ENCODE results near the gene ADCY2.

The ADCY2 gene

GRCh38 chr5:7705261-7705660, 309.3 kb downstream of the ADCY2 start:
- DNase-seq (ENCODE audit: low read depth in 1 of 2, low spot score in 1 of 2): no peak
- Histone ChIP-seq H3K4me3 (replicated peaks; ENCODE audit: insufficient read depth, low read length) (no peak overlapping the region), H3K27me3 (ENCODE audit: insufficient read depth, poor library complexity, severe bottlenecking) (peaks cover 3% of the 10 kb centered on the region), H3K27ac (replicated peaks) (no peak overlapping the region)
- TF ChIP-seq, protein P1, sequence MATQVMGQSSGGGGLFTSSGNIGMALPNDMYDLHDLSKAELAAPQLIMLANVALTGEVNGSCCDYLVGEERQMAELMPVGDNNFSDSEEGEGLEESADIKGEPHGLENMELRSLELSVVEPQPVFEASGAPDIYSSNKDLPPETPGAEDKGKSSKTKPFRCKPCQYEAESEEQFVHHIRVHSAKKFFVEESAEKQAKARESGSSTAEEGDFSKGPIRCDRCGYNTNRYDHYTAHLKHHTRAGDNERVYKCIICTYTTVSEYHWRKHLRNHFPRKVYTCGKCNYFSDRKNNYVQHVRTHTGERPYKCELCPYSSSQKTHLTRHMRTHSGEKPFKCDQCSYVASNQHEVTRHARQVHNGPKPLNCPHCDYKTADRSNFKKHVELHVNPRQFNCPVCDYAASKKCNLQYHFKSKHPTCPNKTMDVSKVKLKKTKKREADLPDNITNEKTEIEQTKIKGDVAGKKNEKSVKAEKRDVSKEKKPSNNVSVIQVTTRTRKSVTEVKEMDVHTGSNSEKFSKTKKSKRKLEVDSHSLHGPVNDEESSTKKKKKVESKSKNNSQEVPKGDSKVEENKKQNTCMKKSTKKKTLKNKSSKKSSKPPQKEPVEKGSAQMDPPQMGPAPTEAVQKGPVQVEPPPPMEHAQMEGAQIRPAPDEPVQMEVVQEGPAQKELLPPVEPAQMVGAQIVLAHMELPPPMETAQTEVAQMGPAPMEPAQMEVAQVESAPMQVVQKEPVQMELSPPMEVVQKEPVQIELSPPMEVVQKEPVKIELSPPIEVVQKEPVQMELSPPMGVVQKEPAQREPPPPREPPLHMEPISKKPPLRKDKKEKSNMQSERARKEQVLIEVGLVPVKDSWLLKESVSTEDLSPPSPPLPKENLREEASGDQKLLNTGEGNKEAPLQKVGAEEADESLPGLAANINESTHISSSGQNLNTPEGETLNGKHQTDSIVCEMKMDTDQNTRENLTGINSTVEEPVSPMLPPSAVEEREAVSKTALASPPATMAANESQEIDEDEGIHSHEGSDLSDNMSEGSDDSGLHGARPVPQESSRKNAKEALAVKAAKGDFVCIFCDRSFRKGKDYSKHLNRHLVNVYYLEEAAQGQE (IDR thresholded peaks at IDR 0.05; ENCODE audit: insufficient replicate concordance, low read depth): no peak
- TF ChIP-seq, protein P2, sequence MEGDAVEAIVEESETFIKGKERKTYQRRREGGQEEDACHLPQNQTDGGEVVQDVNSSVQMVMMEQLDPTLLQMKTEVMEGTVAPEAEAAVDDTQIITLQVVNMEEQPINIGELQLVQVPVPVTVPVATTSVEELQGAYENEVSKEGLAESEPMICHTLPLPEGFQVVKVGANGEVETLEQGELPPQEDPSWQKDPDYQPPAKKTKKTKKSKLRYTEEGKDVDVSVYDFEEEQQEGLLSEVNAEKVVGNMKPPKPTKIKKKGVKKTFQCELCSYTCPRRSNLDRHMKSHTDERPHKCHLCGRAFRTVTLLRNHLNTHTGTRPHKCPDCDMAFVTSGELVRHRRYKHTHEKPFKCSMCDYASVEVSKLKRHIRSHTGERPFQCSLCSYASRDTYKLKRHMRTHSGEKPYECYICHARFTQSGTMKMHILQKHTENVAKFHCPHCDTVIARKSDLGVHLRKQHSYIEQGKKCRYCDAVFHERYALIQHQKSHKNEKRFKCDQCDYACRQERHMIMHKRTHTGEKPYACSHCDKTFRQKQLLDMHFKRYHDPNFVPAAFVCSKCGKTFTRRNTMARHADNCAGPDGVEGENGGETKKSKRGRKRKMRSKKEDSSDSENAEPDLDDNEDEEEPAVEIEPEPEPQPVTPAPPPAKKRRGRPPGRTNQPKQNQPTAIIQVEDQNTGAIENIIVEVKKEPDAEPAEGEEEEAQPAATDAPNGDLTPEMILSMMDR (IDR thresholded peaks at IDR 0.05; ENCODE audit: insufficient read depth, low read length): no peak
- TF ChIP-seq GABPA (IDR thresholded peaks at IDR 0.05; ENCODE audit: low read depth): no peak
- no peak for TF ChIP-seq POLR2AphosphoS5 (IDR thresholded peaks at IDR 0.05; ENCODE audit: low read depth)
- TF ChIP-seq SPI1 (IDR thresholded peaks at IDR 0.05; ENCODE audit: borderline replicate concordance, low read depth): no peak

- DNase-seq (ENCODE audit: low read depth in 1 of 2, low spot score in 1 of 2): no peak
- no peak overlapping the region for H3K4me3 ChIP-seq (replicated peaks; ENCODE audit: insufficient read depth, low read length)
- TF ChIP-seq POLR2AphosphoS5 (IDR thresholded peaks at IDR 0.05; ENCODE audit: low read depth) (no peak), SPI1 (IDR thresholded peaks at IDR 0.05; ENCODE audit: borderline replicate concordance, low read depth) (no peak), GABPA (IDR thresholded peaks at IDR 0.05; ENCODE audit: low read depth) (no peak)
- TF ChIP-seq, protein P1 (IDR thresholded peaks at IDR 0.05; ENCODE audit: insufficient replicate concordance, low read depth): no peak
- TF ChIP-seq, protein P2 (IDR thresholded peaks at IDR 0.05; ENCODE audit: insufficient read depth, low read length): no peak
- no peak overlapping the region for H3K27ac ChIP-seq (replicated peaks)
- H3K27me3 ChIP-seq (ENCODE audit: insufficient read depth, poor library complexity, severe bottlenecking): peaks cover 3% of the 10 kb centered on the region
These were observed 309.8 kb downstream of the ADCY2 start for GRCh38 chr5:7705736-7706135.

GRCh38 chr5:7706256-7706655, 310.3 kb downstream of the ADCY2 start:
- TF ChIP-seq, protein P1 (IDR thresholded peaks at IDR 0.05; ENCODE audit: insufficient replicate concordance, low read depth): no peak
- TF ChIP-seq SPI1 (IDR thresholded peaks at IDR 0.05; ENCODE audit: borderline replicate concordance, low read depth) (no peak), GABPA (IDR thresholded peaks at IDR 0.05; ENCODE audit: low read depth) (no peak), POLR2AphosphoS5 (IDR thresholded peaks at IDR 0.05; ENCODE audit: low read depth) (no peak)
- TF ChIP-seq, protein P2 (IDR thresholded peaks at IDR 0.05; ENCODE audit: insufficient read depth, low read length): no peak
- Histone ChIP-seq H3K4me3 (replicated peaks; ENCODE audit: insufficient read depth, low read length) (no peak overlapping the region), H3K27ac (replicated peaks) (no peak overlapping the region), H3K27me3 (ENCODE audit: insufficient read depth, poor library complexity, severe bottlenecking) (peaks cover 3% of the 10 kb centered on the region)
- DNase-seq (ENCODE audit: low read depth in 1 of 2, low spot score in 1 of 2): no peak

Measured in HL-60 (cell line).